ENCODE measurements around the gene SERBP1.
"Not testable (repeated sequence)": the region's sequence is repeated elsewhere in the genome, so short reads cannot be mapped to it uniquely, and the experiment has no call there.

SERBP1 gene

DNA sequence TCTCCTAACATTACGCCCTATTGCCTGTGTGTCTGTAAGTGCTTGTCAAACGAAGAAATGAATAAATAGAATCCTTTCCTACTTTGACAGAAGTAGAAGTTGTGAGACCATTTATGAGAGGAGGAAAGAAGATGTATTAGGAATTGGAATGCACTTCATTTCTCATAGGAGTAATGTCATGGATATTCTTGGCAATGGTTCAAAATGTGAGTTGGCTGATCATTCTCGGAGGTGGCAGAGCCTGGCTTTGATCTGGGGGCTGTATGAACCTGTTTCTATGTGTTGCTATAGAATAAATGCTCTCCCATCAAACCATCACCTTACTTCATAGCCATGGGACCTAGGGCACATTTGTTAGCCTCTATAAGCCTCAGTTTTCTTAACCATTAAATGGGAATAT lies 10.1 kb upstream of the SERBP1 start:
- no peak for DNase-seq (ENCODE audit: low read depth in 2 of 2)

DNA sequence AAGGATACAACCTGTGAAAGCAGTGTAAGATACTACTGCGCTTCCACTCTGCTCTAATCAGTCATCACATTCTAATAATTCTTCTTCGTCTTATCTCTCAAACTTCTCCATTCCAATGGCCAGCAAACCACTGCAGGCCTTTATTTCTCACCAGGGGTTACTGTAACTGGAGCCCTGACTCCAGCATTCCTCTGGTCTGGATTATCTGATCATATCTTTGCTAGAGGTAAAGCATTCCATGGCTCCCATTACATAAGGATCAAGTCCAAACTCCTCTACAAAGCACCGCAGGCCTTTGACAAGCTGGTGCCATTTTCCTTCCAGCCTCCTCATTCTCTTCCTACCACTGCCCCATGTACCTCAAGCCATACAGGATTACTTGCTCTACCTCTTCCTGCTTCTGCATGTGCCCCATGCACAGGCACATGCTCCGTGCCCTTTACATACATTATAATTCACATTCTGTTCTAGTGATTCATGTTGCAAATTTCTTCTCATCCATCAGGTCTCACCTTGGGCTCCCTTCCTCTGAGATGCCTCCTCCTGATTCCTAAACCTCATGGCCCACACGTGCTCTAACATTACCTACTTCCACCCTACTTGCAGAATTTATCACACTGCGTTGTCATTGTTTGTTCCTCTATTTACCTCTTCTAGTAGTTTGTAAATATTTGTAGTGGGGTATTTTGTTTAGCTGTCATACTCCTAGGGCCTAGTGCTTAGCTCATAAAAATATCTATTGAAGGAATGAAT lies 9.3 kb upstream of the SERBP1 start:
- DNase-seq (ENCODE audit: low read depth in 2 of 2) = no peak

DNA sequence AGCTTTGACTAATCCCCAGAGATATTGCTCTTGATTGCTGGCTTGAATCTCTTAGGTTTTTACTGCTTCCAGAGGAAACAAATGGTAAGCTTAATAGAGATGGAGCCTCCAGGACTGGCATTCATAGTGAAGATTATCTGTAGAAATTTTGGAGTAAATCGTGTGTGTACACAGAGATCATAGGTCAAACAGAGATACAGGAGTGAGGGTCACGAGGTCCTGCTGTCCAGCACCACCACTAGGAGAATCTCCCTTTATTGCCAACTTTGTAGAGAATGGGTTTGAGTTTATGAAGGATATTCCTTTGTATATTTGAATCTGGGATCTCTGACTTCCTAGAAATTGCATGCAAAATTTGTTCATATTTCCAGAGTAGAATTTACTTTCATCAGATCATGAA lies 7.8 kb upstream of the SERBP1 start:
- no peak for DNase-seq (ENCODE audit: low read depth in 2 of 2)

DNA sequence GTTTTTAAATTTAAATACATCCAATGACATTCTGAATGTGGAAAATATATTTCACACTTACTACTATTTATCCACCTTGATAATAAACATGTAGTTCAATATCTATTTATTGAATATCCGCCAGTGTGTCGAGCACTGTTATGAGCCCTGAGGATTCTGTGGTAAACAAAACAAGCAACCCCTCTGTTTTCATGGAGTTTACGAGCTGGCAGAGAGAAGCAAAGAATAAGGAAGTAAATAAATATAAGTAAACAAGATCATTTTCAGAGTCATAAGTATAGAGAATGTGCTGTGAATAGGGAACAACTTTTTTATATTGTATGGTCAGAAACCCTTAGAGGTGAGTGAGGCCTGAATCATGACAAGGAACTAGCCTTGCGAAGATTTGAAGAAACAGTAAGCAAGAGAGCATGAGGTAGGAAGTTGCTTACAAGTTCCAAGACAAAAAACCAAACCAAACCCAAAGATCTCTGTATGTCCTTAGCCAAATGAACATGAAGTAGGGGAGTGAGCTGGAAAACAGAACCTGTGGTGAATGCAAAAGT lies 6.4 kb upstream of the SERBP1 start:
- DNase-seq (ENCODE audit: low read depth in 2 of 2) = no peak

- peak; percentile 58 to 70 for DNase-seq (ENCODE audit: low read depth in 2 of 2)
Observed at GRCh38 chr1:67434491-67434890, 4.3 kb upstream of the SERBP1 start.

- no peak for DNase-seq (ENCODE audit: low read depth in 2 of 2)
Observed at GRCh38 chr1:67433837-67434236, 3.6 kb upstream of the SERBP1 start.

GRCh38 chr1:67432745-67433144 lies 2.5 kb upstream of the SERBP1 start:
- no peak for DNase-seq (ENCODE audit: low read depth in 2 of 2)

- DNase-seq (ENCODE audit: low read depth in 2 of 2) = no peak
Observed at GRCh38 chr1:67431869-67432578, 1.8 kb upstream of the SERBP1 start.

GRCh38 chr1:67431156-67431765 lies 1.1 kb upstream of the SERBP1 start:
- DNase-seq (ENCODE audit: low read depth in 2 of 2) = no peak

DNA sequence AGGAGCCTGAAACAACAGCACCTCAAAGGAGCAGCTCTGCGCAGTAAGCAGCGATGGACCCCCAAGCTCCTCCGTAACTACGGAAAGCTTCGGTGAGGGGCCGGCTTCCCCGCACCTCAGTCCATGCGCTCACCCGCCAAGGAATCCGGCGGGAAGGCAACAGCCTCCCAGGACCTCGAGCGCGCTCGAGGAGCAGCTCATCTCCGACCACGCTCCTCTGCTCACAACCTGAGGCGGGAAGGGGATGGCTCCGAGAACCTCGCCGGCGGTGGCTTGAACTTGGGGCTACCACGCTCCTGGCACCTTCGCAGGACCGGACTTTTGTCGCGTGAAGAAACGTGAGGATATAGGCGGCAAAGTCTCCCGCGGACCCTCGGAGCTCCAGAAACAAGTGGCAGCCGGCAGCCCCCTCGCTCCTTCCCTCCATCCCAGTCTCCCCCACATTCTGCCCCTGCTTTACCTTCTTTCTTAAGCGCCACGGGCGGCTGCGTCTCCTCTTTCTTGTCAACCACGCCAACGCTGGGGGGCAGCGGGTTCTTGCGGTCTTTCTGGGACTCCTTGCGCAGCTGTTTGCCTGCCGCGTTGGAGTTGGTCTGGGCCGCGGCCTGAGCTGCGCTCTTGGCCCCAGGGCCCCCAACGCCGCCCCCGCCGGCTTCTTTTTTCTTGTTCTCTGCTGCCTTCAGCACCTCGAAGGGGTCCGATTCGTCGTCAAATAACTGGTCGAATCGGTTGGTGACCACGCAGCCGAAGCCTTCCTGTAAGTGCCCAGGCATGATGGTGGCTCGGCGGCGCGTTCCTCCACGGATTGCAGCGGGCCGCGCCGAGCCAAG lies 459 bp downstream of the SERBP1 start:
- no peak for DNase-seq (ENCODE audit: low read depth in 2 of 2)

DNA sequence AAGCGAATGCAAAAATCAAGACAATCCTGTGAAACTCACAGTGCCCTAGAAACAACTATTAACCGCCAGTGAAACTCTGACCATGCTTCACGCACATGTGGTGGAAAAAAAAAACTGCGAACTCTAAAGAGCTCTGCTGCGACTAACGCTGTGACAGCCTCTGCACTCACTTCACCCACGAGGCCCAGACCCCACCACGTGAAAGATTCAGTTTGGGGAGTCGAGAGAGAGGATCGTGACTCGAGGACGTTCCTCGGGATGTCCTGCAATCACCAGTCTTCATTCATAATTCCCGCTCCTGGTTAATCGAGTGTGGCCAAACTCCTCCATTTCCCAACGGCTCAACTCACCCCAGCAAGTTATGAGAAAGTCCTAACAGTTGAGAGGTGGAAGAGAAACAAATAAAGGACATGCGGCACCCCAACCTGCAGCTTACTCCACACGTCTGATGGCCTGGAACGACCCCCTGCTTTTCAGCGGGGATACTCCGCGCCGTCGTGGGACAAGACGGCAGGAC lies 1.1 kb downstream of the SERBP1 start:
- DNase-seq (ENCODE audit: low read depth in 2 of 2) = no peak

DNA sequence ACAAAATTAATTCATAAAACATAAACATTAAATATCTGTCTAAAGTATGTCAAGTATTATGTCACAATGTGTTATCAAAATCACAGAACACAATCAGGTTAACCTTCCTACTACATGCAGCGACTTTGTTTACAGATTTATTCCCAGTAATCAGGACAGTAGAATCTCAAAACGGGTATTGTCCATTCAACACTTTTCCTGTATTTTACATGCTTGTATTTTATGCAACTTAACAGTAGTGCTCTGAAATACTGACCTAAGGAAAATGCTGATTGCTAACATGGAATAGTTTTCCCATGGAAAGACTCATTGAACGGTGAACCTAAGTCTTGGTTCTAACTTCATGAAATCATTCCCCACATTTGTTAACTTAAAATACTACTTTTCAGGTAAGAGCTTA lies 2.3 kb downstream of the SERBP1 start:
- DNase-seq (ENCODE audit: low read depth in 2 of 2) = no peak

- no peak for DNase-seq (ENCODE audit: low read depth in 2 of 2)
Observed at GRCh38 chr1:67427465-67427864, 2.7 kb downstream of the SERBP1 start.

- DNase-seq (ENCODE audit: low read depth in 2 of 2) = no peak
Observed at GRCh38 chr1:67420835-67421492, 9.2 kb downstream of the SERBP1 start.

- DNase-seq (ENCODE audit: low read depth in 2 of 2) = no peak
Observed at GRCh38 chr1:67418839-67419586, 11.2 kb downstream of the SERBP1 start.

DNA sequence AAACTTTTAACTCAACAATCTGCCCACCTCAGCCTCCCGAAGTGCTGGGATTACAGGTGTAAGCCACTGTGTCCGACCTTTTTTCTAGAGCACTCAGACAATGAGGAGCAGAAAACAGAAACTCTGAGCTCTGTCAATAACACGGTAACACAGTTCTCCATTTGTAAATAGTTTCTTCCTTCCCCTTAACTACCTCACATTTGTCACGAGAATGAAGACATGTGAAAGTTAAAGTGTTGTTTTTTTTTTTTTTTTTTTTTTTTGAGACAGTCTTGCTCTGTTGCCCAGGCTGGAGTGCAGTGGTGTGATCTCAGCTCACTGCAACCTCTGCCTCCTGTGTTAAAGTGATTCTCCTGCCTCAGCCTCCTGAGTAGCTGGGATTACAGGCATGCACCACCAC lies 12.5 kb downstream of the SERBP1 start:
- not testable (repeated sequence) for DNase-seq (ENCODE audit: low read depth in 2 of 2)

DNA sequence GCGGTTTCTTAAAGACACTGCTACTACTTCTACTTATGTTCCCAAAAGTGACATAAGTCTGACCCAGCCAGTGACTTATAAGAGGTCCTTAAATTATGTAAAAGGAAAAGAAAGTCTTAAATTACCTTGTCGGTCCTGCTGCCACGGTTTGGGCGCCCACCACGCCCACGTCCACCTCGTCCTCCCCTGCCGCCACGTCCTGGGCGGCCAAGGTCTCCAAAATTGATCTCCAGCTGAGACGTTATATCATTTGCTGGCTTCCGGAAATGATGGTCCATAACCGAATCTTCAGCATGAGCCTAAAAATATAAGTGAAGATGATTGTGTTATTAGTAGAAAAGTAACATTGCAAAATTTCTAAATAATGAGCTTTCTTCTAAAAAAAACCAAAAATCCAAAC lies 15.2 kb downstream of the SERBP1 start:
- no peak for DNase-seq (ENCODE audit: low read depth in 2 of 2)

GRCh38 chr1:67414574-67414973 lies 15.6 kb downstream of the SERBP1 start:
- no peak for DNase-seq (ENCODE audit: low read depth in 2 of 2)

DNA sequence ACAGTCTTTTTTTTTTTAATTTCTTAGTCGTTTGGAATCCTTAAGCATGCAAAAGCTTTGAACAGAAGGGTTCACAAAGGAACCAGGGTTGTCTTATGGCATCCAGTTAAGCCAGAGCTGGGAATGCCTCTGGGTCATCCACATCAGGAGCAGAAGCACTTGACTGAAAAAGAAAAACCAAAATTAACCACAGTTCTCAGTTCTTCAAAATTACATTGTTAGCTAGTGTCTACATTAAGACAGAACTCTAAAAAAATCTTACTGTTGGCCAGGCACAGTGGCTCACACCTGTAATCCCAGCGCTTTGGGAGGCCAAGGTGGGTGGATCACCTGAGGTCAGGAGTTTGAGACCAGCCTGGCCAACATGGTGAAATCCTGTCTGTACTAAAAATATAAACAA lies 17.1 kb downstream of the SERBP1 start:
- DNase-seq (ENCODE audit: low read depth in 2 of 2) = not testable (repeated sequence)

DNA sequence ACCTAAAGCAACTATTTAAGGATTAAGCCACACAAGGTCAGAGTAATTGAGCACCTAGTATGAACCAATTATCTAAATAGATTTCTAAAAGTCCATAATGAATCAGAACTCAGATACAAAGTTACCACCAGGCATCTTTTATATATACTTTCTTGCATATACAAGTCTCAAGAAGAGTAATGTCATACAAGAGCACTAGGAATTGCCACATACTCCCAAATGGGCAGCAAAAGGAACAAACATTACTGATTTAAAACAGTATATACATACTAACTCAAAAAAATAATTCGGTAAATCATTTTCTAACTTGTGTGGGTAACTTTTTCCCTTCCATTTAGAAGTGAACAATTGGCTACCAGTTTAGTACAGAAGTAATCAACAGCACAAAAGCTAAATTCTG lies 22.1 kb downstream of the SERBP1 start:
- DNase-seq (ENCODE audit: low read depth in 2 of 2) = no peak

All from fibroblast of skin of left biceps (primary cell).